ENCODE data around the gene MAFG. TPM values are rescaled to one million over a fixed set of nuclear protein-coding genes. Genes with fewer than 3 reads are reported as not detected.
A peak's percentile ranks its signal among the peaks of the same experiment; 100 is the strongest.

The MAFG gene
- total and polyA plus RNA-seq, 2 of the 13 experiments (the other 11 are each of a cell fraction or from before 2014, with no cell fraction given), result 14.5 to 20.0 TPM

GRCh38 chr17:81926451-81927151 is 934 bp downstream of the MAFG start (continued):
- TF ChIP-seq HOMEZ (CRISPR knock-in tag; IDR thresholded peaks at IDR 0.05; ENCODE audit: low read depth), result peak; percentile 91
- no peak for TF ChIP-seq ZNF256 (CRISPR knock-in tag; conservative IDR thresholded peaks at IDR 0.05)
- no peak for TF ChIP-seq JARID2 (CRISPR knock-in tag; IDR thresholded peaks at IDR 0.05; ENCODE audit: insufficient replicate concordance)
- TF ChIP-seq MAFK (conservative IDR thresholded peaks at IDR 0.05 in 1 of 2, IDR thresholded peaks at IDR 0.05 in 1 of 2; ENCODE audit: low read length in 2 of 2), result peak; percentile 95 to 99
- 0 out of 2 replicates have a peak, but pooled peaks have one; percentile 75 for TF ChIP-seq SALL2 (CRISPR knock-in tag; IDR thresholded peaks at IDR 0.05)
- no peak for TF ChIP-seq RBM22 (optimal IDR thresholded peaks at IDR 0.05; ENCODE audit: low read length)
- peak; percentile 84 for TF ChIP-seq GABPB1 (CRISPR knock-in tag; IDR thresholded peaks at IDR 0.05)
- TF ChIP-seq DMTF1 (CRISPR knock-in tag; IDR thresholded peaks at IDR 0.05), result no peak
- TF ChIP-seq MAFF (IDR thresholded peaks at IDR 0.05; ENCODE audit: low read depth, low read length), result peak; percentile 94
- peak; percentile 65 for TF ChIP-seq ZNF317 (CRISPR knock-in tag; IDR thresholded peaks at IDR 0.05)
- TF ChIP-seq KDM3A (CRISPR knock-in tag; IDR thresholded peaks at IDR 0.05; ENCODE audit: low read depth), result no peak
- no peak for TF ChIP-seq RORA (CRISPR knock-in tag; IDR thresholded peaks at IDR 0.05)
- TF ChIP-seq FLYWCH1 (CRISPR knock-in tag; IDR thresholded peaks at IDR 0.05), result no peak
- TF ChIP-seq CCAR2 (optimal IDR thresholded peaks at IDR 0.05; ENCODE audit: low read depth, low read length), result no peak
- TF ChIP-seq NFAT5 (CRISPR knock-in tag; IDR thresholded peaks at IDR 0.05), result 0 out of 2 replicates have a peak, but pooled peaks have one; percentile 33
- TF ChIP-seq FIP1L1 (IDR thresholded peaks at IDR 0.05; ENCODE audit: borderline replicate concordance, insufficient read depth, low read depth, low read length), result no peak
- TF ChIP-seq FOSL1 (CRISPR knock-in tag; IDR thresholded peaks at IDR 0.05; ENCODE audit: borderline replicate concordance), result no peak; the same call in 1 of the 2 replicates
- TF ChIP-seq HHEX (CRISPR knock-in tag; IDR thresholded peaks at IDR 0.05), result no peak
- TF ChIP-seq SIX4 (CRISPR knock-in tag; IDR thresholded peaks at IDR 0.05), result no peak
- no peak for TF ChIP-seq BATF2 (CRISPR knock-in tag; IDR thresholded peaks at IDR 0.05)
- no peak for TF ChIP-seq WIZ (CRISPR knock-in tag; IDR thresholded peaks at IDR 0.05)

All from HepG2 (cell line).